ENCODE results near the gene PRH1. TPM values are rescaled to one million over a fixed set of nuclear protein-coding genes. Genes with fewer than 3 reads are reported as not detected.

Gene PRH1
- polyA plus RNA-seq (2014; cell fraction: cytosol; rRNA removed), result 24.3 and 33.1 TPM in 2 replicates
- polyA plus RNA-seq (2014; cell fraction: nucleus; rRNA removed), result 20.7 and 23.6 TPM in 2 replicates

- DNase-seq (ENCODE audit: low spot score), result no peak
Measured at GRCh38 chr12:10884086-10884725, at the start of gene PRH1. PRH1 (minus strand) TSS chr12:10884255; CDS start chr12:10884217, 38 bp downstream.

GRCh38 chr12:10928746-10929286 lies 44.8 kb upstream of the PRH1 start, which contains the start of gene PRH2:
PRH2 (plus strand) TSS chr12:10929236; CDS start chr12:10929274, 38 bp downstream.
- DNase-seq (ENCODE audit: low spot score), result no peak

DNA sequence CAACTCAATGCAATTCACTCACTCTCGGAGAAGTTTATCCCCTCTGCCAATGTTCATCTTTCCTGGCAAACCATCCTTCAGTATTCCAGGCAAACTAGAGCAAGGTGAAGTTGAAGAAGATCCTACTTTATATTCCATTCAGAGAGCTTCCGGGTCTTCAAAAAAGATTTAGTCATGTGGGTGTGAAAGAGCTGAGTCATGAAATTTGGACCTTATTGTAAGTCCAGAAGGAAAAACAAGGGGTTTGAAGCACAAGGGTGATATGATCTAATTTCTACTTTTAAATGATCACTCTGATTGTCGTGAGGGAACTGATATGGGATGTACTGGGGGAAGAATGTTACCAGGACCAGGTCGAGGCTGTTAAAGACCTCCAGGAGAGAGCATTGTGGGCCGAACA lies 42.2 kb upstream of the PRH1 start:
- DNase-seq (ENCODE audit: low spot score), result no peak

DNA sequence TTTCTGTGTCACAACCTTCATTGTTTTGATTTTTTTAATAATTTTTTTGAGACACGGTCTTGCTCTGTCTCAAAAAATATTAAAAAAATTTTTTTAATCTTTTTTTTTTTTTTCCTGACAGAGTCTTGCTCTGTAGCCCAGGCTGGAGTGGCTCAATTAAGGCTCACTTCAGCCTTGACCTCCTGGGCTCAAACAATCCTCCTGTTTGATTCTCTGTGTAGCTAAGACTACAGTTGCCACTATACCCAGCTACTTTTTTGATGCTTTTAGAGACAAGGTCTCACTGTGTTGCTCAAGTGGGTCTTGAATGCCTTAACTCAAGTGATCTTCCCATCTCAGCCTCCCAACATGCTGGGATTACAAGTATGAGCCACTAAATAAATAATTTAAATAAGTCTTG lies 35.8 kb upstream of the PRH1 start:
- DNase-seq (ENCODE audit: low spot score), result no peak

GRCh38 chr12:10910380-10910779 lies 26.3 kb upstream of the PRH1 start:
- no peak for DNase-seq (ENCODE audit: low spot score)

GRCh38 chr12:10909462-10909861 lies 25.4 kb upstream of the PRH1 start, which contains the start of gene TAS2R13:
TAS2R13 (minus strand) TSS chr12:10909562; CDS start chr12:10909298, 264 bp downstream.
- no peak for DNase-seq (ENCODE audit: low spot score)

DNA sequence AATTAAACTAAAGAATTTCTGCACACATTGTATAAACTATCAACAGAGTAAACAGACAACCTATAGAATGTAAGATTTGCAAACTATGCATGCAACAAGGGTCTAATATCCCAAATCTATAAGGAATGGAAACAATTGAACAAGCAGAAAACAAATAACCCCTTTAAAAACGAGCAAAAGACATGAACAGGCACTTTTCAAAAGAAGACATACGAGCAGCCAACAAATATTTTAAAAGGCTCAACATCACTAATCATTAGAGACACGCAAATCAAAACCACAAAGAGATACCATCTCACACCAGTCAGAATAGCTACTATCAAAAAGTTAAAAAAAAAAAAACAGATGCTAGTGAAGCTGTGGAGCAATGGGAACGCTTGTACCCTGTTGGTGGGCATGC lies 20.6 kb upstream of the PRH1 start:
- no peak for DNase-seq (ENCODE audit: low spot score)

DNA sequence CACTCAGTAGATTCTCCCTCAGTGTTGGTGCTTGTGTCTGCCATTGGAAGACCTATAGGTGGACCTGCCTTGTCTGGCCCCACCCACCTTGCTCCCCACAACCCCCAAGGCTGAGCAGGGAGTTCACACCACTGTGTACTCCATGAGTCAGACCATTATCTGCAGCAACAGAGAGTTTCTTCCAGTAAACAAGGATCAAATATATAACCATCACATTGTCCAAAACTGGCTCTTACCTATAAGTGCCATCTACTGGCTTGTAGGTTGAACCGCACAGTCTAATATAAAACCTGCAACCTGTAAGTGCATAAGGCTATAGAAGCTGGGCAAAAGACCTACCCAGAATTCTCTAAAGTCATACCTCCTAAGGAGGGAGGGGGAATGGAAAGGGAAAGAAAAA lies 17.4 kb upstream of the PRH1 start:
- DNase-seq (ENCODE audit: low spot score), result no peak

DNA sequence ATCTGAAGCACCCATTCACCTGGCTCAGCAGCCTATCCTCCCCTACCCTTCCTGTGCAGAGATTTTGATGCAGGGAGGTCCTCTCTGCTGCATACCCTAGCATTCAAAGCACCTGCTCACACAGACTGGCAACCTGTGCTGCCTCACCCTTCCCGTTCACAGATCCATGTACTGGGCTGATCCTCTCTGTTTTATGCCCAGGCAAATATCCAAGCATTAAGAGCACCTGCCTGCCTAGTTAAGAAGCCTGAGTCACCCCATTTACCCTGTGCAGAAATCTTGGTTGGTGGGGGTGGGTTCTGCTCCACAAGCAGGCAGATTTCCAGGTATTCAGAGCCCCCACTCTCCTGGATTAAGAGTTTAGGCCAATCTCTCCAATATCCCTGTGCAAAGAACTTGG lies 16.9 kb upstream of the PRH1 start:
- no peak for DNase-seq (ENCODE audit: low spot score)

DNA sequence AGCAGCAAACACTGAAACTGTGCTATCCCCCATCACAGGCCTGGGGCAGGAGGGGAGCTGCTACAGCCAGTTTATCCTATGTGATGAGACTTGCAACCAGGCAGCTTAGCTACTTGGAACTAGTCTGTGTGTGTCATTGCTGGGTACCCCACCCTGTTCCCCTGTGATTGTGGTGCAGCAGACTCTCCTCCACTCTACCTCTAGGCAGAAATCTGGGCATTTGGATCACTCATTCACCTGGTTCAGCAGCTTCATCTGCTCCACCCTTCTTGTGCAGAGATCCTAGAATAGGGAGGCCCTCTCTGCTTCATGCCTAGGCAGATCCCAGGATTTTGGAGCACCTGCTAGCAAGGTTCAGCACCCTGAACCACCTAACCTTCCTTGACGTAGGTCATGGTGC lies 16.5 kb upstream of the PRH1 start:
- DNase-seq (ENCODE audit: low spot score), result no peak

- DNase-seq (ENCODE audit: low spot score), result no peak
Measured at GRCh38 chr12:10896854-10897253, 12.8 kb upstream of the PRH1 start.

GRCh38 chr12:10891937-10892336 lies 7.9 kb upstream of the PRH1 start:
- DNase-seq (ENCODE audit: low spot score), result no peak

GRCh38 chr12:10889226-10889625 lies 5.2 kb upstream of the PRH1 start:
- DNase-seq (ENCODE audit: low spot score), result no peak

DNA sequence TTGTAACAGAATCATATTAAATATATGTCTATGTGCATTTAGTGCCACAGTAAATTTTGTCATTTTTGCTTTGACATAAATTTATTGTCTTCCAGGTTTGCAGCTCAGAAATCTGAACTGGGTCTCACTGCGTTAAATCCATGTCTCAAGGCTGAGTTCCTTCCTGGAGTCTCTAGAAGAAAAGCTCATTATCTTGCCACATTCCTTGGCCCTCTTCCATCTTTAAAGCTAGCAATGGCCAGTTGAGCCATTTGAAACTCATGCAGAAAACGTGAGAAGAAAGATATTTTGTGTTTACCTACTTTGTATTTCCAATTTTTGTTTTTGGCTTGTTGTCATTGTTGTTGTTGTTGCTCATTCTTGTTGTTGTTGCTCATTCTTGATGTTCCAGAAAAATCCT lies 10.7 kb downstream of the PRH1 start:
- no peak for DNase-seq (ENCODE audit: low spot score)

- DNase-seq (ENCODE audit: low spot score), result no peak
Measured at GRCh38 chr12:10867381-10867780, 16.7 kb downstream of the PRH1 start.

DNA sequence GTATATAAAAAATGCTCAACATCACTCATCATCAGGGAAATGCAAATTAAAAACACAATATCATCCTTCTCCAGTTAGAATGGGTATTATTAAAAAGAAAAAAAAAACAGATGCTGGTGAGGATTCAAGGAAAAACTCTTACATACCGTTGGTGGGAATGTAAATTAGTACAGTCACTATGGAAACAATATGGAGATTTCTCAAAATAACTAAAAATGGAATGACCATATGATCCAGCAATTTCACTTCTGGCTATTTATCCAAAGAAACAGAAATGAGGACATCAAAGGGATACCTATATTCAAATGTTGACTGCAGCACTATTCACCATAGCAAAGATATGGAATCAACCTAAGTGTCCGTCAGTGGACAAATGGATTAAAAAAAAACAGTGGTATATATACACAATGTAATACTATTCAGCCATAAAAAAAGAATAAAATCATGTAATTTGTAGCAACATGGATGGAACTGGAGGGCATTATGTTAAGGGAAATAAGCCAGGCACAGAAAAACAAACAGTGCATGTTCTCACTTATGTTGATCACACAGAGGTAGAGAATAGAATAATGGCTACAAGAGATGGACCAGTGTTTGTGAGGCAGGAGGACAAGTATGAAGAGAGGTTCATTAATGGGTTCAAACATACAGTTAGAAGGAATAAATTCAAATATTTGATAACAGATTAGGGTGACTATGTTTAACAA lies 20.4 kb downstream of the PRH1 start:
- DNase-seq (ENCODE audit: low spot score), result no peak

GRCh38 chr12:10861366-10861765 lies 22.7 kb downstream of the PRH1 start:
- no peak for DNase-seq (ENCODE audit: low spot score)

DNA sequence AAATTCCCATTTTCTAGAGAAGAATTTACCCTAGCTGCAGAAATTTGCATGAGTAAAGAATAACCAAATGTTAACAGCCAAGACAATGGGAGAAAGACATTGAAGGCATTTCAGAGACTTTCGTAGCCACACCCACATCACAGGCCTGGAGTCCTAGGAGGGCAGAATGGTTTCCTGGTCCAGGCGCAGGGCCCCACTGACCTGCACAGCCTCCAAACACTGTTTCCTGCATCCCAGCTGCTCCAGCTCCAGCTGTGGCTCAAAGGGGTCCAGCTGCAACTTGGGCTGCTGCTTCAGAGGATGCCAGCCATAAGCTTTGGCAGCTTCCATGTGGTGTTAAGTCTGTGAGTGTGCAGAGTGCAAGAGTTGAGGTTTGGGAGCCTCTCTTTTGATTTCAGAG lies 28.2 kb downstream of the PRH1 start:
- DNase-seq (ENCODE audit: low spot score), result no peak

GRCh38 chr12:10853776-10854175 lies 30.3 kb downstream of the PRH1 start:
- peak; percentile 10 for DNase-seq (ENCODE audit: low spot score)

GRCh38 chr12:10851243-10851858 lies 32.7 kb downstream of the PRH1 start:
- no peak for DNase-seq (ENCODE audit: low spot score)

DNA sequence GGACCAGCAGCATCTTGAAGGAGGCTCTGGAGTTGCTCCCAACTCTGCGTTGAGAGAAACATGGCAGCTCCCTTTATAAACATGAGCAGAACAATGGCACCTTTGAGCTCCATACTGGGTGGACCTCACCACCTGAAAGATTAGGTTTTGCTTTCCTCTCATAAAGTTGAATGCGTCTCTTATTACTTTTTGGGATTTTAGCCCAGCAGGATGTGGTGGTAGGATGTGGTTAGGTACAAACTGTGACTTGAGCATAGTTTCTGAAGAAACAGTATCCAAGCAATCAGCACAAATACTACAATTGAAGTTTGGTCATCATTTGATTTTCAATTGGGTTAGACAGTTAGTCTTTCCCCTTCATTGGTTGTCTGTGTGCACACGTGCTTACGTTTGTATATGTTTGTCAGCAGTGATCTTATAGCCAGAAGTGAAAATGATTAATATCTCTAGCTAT lies 34.6 kb downstream of the PRH1 start, which contains the start of gene PRR4:
TSS of gene PRR4 (minus strand) at position 51 of the 454 bp plus-strand sequence. CDS start at position 13, 38 bp downstream.
- DNase-seq (ENCODE audit: low spot score), result no peak

DNA sequence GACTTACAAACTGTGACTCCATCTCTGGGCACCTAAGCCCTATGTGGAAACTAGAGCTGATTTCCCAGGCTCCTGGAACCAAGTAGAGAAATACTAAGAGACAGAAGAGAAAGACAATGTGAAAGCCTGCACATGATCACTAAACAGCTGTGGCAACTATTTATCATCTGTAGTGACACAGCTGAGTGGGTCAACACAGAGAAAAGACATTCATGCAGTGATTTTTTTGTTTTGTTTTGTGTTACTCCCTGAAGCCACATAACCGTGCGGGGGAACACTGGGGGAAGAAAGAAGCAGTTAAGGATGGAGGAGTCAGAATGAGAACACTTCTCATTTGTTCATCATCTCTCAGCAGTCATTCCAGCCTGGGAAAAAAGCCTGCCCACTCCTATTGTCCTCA lies 36.3 kb downstream of the PRH1 start:
- no peak for DNase-seq (ENCODE audit: low spot score)
